ENCODE measurements around the gene DLGAP1. TPM values are rescaled to one million over a fixed set of nuclear protein-coding genes. Genes with fewer than 3 reads are reported as not detected.

The DLGAP1 gene
- total RNA-seq, 2 experiments from 2014 or later, result 0.53 to 1.5 TPM

GRCh38 chr18:3901042-3901441, 554.1 kb downstream of the DLGAP1 start:
- peaks cover 6% of the 10 kb centered on the region for H3K27me3 Mint-ChIP-seq
- H3K4me3 Mint-ChIP-seq, result no peak overlapping the region
- H3K9me3 Mint-ChIP-seq, result no peaks in the 10 kb centered on the region
- no peak for DNase-seq
- H3K4me1 Mint-ChIP-seq, result no peaks in the 10 kb centered on the region
- H3K27ac Mint-ChIP-seq, result no peak overlapping the region
- ChIA-PET CTCF (interaction anchor here (0.6 kb wide), 1 partner anchor 325 kb away, joined by 3 read pairs; no protein-coding TSS in a partner anchor), POLR2A (no interaction called here)
- H3K36me3 Mint-ChIP-seq (ENCODE audit: low read depth), result no peaks in the 10 kb centered on the region

- H3K4me1 Mint-ChIP-seq, result no peaks in the 10 kb centered on the region
- ChIA-PET CTCF (no interaction called here), POLR2A (no interaction called here)
- H3K9me3 Mint-ChIP-seq, result no peaks in the 10 kb centered on the region
- no peak overlapping the region for H3K4me3 Mint-ChIP-seq
- peaks cover 6% of the 10 kb centered on the region for H3K27me3 Mint-ChIP-seq
- H3K27ac Mint-ChIP-seq, result no peak overlapping the region
- DNase-seq, result no peak
- no peaks in the 10 kb centered on the region for H3K36me3 Mint-ChIP-seq (ENCODE audit: low read depth)
These were observed 554.8 kb downstream of the DLGAP1 start for GRCh38 chr18:3900327-3900726.

GRCh38 chr18:3898861-3899613, 556.1 kb downstream of the DLGAP1 start:
- Mint-ChIP-seq H3K27me3 (peaks cover 6% of the 10 kb centered on the region), H3K27ac (no peak overlapping the region), H3K4me3 (no peak overlapping the region), H3K36me3 (ENCODE audit: low read depth) (no peaks in the 10 kb centered on the region), H3K9me3 (no peaks in the 10 kb centered on the region), H3K4me1 (no peaks in the 10 kb centered on the region)
- CTCF ChIA-PET, result no interaction called here
- DNase-seq, result no peak
- POLR2A ChIA-PET, result no interaction called here

- no peaks in the 10 kb centered on the region for H3K9me3 Mint-ChIP-seq
- ChIA-PET POLR2A (no interaction called here), CTCF (no interaction called here)
These were observed 563.0 kb downstream of the DLGAP1 start for GRCh38 chr18:3892152-3892551.

GRCh38 chr18:3891245-3891644, 563.9 kb downstream of the DLGAP1 start:
- Mint-ChIP-seq H3K4me1 (no peaks in the 10 kb centered on the region), H3K9me3 (no peaks in the 10 kb centered on the region), H3K27ac (no peak overlapping the region), H3K27me3 (peaks cover 5% of the 10 kb centered on the region), H3K4me3 (no peak overlapping the region), H3K36me3 (ENCODE audit: low read depth) (no peaks in the 10 kb centered on the region)
- ChIA-PET POLR2A (no interaction called here), CTCF (no interaction called here)
- DNase-seq, result no peak

More at GRCh38 chr18:3892152-3892551, 563.0 kb downstream of the DLGAP1 start:
- H3K27ac Mint-ChIP-seq, result no peak overlapping the region
- H3K4me3 Mint-ChIP-seq, result no peak overlapping the region
- no peaks in the 10 kb centered on the region for H3K36me3 Mint-ChIP-seq (ENCODE audit: low read depth)
- peaks cover 2% of the 10 kb centered on the region for H3K27me3 Mint-ChIP-seq
- H3K4me1 Mint-ChIP-seq, result no peaks in the 10 kb centered on the region
- no peak for DNase-seq

GRCh38 chr18:3889803-3890202, 565.3 kb downstream of the DLGAP1 start:
- H3K4me3 Mint-ChIP-seq, result no peak overlapping the region
- POLR2A ChIA-PET, result no interaction called here

GRCh38 chr18:3889121-3889520, 566.0 kb downstream of the DLGAP1 start:
- Mint-ChIP-seq H3K27ac (no peak overlapping the region), H3K4me3 (no peak overlapping the region), H3K36me3 (ENCODE audit: low read depth) (no peaks in the 10 kb centered on the region), H3K4me1 (no peaks in the 10 kb centered on the region), H3K9me3 (no peaks in the 10 kb centered on the region), H3K27me3 (peaks cover 5% of the 10 kb centered on the region)
- ChIA-PET POLR2A (no interaction called here), CTCF (no interaction called here)
- DNase-seq, result no peak

More at GRCh38 chr18:3889803-3890202, 565.3 kb downstream of the DLGAP1 start:
- H3K9me3 Mint-ChIP-seq, result no peaks in the 10 kb centered on the region
- H3K27me3 Mint-ChIP-seq, result peaks cover 5% of the 10 kb centered on the region
- H3K4me1 Mint-ChIP-seq, result no peaks in the 10 kb centered on the region
- H3K27ac Mint-ChIP-seq, result no peak overlapping the region
- CTCF ChIA-PET, result no interaction called here
- no peaks in the 10 kb centered on the region for H3K36me3 Mint-ChIP-seq (ENCODE audit: low read depth)
- DNase-seq, result no peak

GRCh38 chr18:3886575-3887322, 568.4 kb downstream of the DLGAP1 start:
- Mint-ChIP-seq H3K27ac (no peak overlapping the region), H3K27me3 (peaks cover 4% of the 10 kb centered on the region), H3K9me3 (no peaks in the 10 kb centered on the region), H3K4me3 (no peak overlapping the region), H3K4me1 (no peaks in the 10 kb centered on the region), H3K36me3 (ENCODE audit: low read depth) (no peaks in the 10 kb centered on the region)
- POLR2A ChIA-PET, result no interaction called here
- CTCF ChIA-PET, result no interaction called here
- DNase-seq, result no peak

- CTCF ChIA-PET, result no interaction called here
- no peaks in the 10 kb centered on the region for H3K36me3 Mint-ChIP-seq (ENCODE audit: low read depth)
- no peak overlapping the region for H3K27ac Mint-ChIP-seq
- no peaks in the 10 kb centered on the region for H3K4me1 Mint-ChIP-seq
- H3K27me3 Mint-ChIP-seq, result peaks cover 4% of the 10 kb centered on the region
- no peak overlapping the region for H3K4me3 Mint-ChIP-seq
- DNase-seq, result no peak
- no peaks in the 10 kb centered on the region for H3K9me3 Mint-ChIP-seq
- POLR2A ChIA-PET, result no interaction called here
These were observed 569.8 kb downstream of the DLGAP1 start for GRCh38 chr18:3885209-3885792.

GRCh38 chr18:3879836-3880120, 575.3 kb downstream of the DLGAP1 start:
- Mint-ChIP-seq H3K9me3 (peaks cover 2% of the 10 kb centered on the region), H3K4me1 (no peaks in the 10 kb centered on the region), H3K4me3 (no peak overlapping the region), H3K36me3 (ENCODE audit: low read depth) (no peaks in the 10 kb centered on the region), H3K27ac (no peak overlapping the region), H3K27me3 (peaks cover 4% of the 10 kb centered on the region)
- POLR2A ChIA-PET, result no interaction called here
- CTCF ChIA-PET, result no interaction called here
- no peak for DNase-seq

- peaks cover 2% of the 10 kb centered on the region for H3K9me3 Mint-ChIP-seq
- H3K4me1 Mint-ChIP-seq, result no peaks in the 10 kb centered on the region
- H3K27me3 Mint-ChIP-seq, result peaks cover 4% of the 10 kb centered on the region
- no peak overlapping the region for H3K4me3 Mint-ChIP-seq
- no peaks in the 10 kb centered on the region for H3K36me3 Mint-ChIP-seq (ENCODE audit: low read depth)
- POLR2A ChIA-PET, result no interaction called here
- no peak for DNase-seq
- CTCF ChIA-PET, result no interaction called here
- H3K27ac Mint-ChIP-seq, result no peak overlapping the region
These were observed 575.8 kb downstream of the DLGAP1 start for GRCh38 chr18:3879114-3879835.

GRCh38 chr18:3878401-3878800, 576.7 kb downstream of the DLGAP1 start:
- no peak for DNase-seq
- peaks cover 12% of the 10 kb centered on the region for H3K27me3 Mint-ChIP-seq
- H3K4me3 Mint-ChIP-seq, result no peak overlapping the region
- no peaks in the 10 kb centered on the region for H3K36me3 Mint-ChIP-seq (ENCODE audit: low read depth)
- ChIA-PET CTCF (no interaction called here), POLR2A (no interaction called here)
- no peak overlapping the region for H3K27ac Mint-ChIP-seq
- H3K4me1 Mint-ChIP-seq, result no peaks in the 10 kb centered on the region
- peaks cover 2% of the 10 kb centered on the region for H3K9me3 Mint-ChIP-seq

- Mint-ChIP-seq H3K36me3 (ENCODE audit: low read depth) (no peaks in the 10 kb centered on the region), H3K27me3 (peaks cover 18% of the 10 kb centered on the region), H3K27ac (no peak overlapping the region), H3K4me1 (no peaks in the 10 kb centered on the region), H3K4me3 (no peak overlapping the region), H3K9me3 (peaks cover 2% of the 10 kb centered on the region)
- no peak for DNase-seq
- CTCF ChIA-PET, result no interaction called here
- POLR2A ChIA-PET, result no interaction called here
These were observed 577.4 kb downstream of the DLGAP1 start for GRCh38 chr18:3877678-3878077.

All from activated CD4-positive, alpha-beta memory T cell treated with anti-CD3 and anti-CD28 coated beads, Interleukin-2, amount 10 ng/mL, durations not matched to agents 7 days and 5 days (primary cell).